SU-DHL-6 (cell line): ENCODE results near the gene KCNIP4.

Source experiments
- CTCF ChIP-seq: fragments of 200-600 bp; sonication (generic); IDR thresholded peaks from one replicate; pipeline ENCODE4 v1.5.1; 2017; ENCODE audit warnings: antibody characterized with exemption, mild to moderate bottlenecking, low read length, moderate library complexity; ENCODE audit not compliant: insufficient read depth, poor library complexity, severe bottlenecking
- EZH2phosphoT487 ChIP-seq: fragments of 200-600 bp; sonication (generic), shearing (Covaris generic); conservative IDR thresholded peaks from 2 replicates; pipeline ENCODE4 v1.6.1; 2018; ENCODE audit warnings: mild to moderate bottlenecking, antibody characterized with exemption, low read length, moderate library complexity, mixed read lengths

GRCh38 chr4:21490682-21491081, 457.9 kb downstream of the KCNIP4 start:
- no peak for TF ChIP-seq CTCF
- no peak for TF ChIP-seq EZH2phosphoT487
